UCSD-AML1 (cell line): ENCODE data around the gene TNFRSF6B.
A peak's percentile ranks its signal among the peaks of the same experiment; 100 is the strongest.

Experiments
- DNase-seq: peaks from one replicate; lab custom pipeline; 2025; ENCODE audit not compliant: unreplicated experiment; lab: John Stamatoyannopoulos, UW

TNFRSF6B gene

GRCh38 chr20:63735859-63736718, 39.6 kb downstream of the TNFRSF6B start, which contains the start of gene LIME1:
LIME1 (plus strand) TSS chr20:63736664; CDS start chr20:63737550, 886 bp downstream.
- no peak for DNase-seq

- no peak for DNase-seq
These were observed 40.6 kb downstream of the TNFRSF6B start for GRCh38 chr20:63736893-63737694.

- DNase-seq, result no peak
These were observed 41.2 kb downstream of the TNFRSF6B start for GRCh38 chr20:63737695-63737944.

DNA sequence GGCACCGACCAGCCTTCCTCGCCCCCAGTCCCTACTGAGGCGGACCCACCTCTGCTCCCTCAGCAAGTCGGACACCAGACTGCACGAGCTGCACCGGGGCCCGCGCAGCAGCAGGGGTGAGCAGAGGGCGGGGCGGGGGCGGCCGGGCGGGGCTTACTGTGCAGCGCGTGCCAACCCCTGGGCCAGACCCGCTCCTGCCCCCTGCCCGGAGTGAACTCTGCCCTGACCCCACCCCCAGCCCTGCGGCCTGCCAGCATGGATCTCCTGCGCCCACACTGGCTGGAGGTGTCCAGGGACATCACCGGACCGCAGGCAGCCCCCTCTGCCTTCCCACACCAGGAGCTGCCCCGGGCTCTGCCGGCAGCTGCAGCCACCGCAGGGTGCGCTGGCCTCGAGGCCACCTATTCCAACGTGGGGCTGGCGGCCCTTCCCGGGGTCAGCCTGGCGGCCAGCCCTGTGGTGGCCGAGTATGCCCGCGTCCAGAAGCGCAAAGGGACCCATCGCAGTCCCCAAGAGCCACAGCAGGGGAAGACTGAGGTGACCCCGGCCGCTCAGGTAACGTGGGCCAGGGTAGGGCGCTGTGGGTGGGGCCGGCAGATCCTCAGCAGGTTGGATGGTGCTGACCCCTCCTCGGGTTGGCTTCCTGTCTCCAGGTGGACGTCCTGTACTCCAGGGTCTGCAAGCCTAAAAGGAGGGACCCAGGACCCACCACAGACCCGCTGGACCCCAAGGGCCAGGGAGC, 41.7 kb downstream of the TNFRSF6B start:
- no peak for DNase-seq

- DNase-seq, result no peak
These were observed 42.3 kb downstream of the TNFRSF6B start for GRCh38 chr20:63738687-63739129.

DNA sequence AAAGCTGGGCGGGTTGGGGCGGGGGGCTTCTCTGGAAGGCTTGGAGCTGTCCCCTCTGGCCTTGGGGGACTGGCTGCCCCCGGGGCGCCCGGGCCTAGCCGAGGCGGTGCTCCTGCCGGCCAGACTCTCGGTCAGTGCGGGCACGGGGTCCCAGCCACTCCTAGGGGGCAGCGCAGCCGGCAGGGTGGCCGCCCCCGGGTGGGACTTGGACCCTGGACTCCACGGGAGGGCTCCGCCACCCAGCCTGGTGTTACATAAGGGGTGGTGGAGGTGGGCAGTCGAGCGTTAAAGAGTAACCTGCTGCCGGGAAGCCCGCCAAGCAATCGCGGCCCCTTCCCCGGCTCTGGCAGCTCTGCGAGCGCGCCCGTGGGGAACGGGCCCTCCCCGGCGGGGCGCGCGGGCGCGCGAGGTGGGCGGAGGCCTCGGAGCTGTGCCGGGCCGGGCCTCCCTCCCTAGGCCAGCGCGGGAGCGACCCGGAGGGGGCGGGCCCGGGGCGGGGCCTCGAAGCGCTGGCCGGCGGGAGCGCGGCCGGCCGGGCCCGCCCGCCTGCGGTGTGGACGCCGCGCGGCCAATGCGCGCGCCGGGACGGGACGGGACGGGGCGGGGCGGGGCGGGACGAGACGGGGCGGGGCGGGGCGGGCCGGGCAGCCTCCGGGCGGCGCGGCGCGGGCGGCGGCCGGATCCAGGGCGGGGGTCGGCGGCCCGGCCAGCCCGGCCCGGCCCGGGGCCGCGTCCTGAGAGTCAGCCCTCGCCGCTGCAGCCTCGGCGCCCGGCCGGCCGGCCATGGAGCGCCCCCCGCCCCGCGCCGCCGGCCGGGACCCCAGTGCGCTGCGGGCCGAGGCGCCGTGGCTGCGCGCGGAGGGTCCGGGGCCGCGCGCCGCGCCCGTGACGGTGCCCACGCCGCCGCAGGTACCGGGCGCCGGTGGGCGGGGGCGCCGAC, 42.9 kb downstream of the TNFRSF6B start, which contains the start of gene SLC2A4RG:
TSS of gene SLC2A4RG (plus strand) at position 647 of the 940 bp plus-strand sequence. CDS start at position 784, 137 bp downstream.
- peak; percentile 77 for DNase-seq

GRCh38 chr20:63740070-63740626, 43.7 kb downstream of the TNFRSF6B start:
- peak; percentile 49 for DNase-seq

DNA sequence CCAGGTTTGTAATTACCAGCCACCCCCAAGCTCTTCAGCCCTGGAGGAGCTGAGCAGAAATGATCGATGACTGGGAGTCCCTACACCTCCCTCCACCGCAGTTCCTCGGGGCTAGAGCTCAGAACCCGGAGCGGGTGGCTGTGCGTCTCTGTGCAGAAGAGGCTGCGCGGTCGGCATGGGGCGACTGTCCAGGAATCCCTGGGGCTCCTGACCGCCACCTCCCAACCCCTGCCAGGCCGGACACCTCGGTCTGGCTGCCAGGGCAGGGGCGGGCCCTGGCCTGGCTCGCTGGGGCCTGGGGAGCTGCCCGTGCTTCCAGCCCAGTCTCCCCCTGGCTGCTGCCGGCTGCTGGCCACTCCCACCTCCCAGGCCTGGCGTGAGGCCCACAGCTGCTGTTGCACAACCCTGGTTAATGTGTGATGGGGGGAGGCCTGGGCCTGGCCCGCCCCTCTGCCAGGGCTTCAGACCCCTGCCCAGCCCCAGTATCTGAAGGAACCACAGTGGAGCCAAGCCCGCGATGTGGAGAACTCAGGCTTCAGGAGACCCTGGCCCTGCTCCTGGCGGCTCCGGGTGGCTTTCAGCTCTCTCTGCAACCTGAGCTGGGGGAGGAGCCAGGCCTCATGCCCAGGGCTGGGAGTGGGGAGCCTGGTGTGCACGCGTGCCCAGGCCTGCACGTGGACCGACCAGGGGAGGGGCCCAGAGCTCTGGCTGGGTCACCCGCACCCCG, 44.3 kb downstream of the TNFRSF6B start:
- peak; percentile 69 for DNase-seq

- DNase-seq, result no peak
These were observed 44.9 kb downstream of the TNFRSF6B start for GRCh38 chr20:63741354-63741675.

DNA sequence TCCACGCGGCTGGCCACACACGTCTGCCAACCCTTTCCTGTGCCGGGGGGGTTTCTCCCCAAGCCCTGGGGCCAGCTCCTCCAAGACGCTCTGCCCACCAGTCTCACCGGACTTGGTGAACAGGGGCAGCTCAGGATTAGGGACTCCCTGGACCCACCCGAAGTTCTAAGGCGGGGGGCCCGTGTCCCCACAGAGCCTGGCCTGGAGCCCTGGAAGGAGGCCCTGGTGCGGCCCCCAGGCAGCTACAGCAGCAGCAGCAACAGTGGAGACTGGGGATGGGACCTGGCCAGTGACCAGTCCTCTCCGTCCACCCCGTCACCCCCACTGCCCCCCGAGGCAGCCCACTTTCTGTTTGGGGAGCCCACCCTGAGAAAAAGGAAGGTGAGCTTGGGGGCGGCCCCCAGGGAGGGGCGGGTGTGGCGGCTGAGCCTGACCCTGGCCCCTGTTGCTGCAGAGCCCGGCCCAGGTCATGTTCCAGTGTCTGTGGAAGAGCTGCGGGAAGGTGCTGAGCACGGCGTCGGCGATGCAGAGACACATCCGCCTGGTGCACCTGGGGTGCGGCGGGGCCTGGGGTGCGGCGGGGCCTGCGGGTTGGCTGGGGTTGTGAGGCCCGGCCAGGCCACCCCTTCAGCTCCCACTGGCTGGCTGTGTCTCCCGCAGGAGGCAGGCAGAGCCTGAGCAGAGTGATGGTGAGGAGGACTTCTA, 45.4 kb downstream of the TNFRSF6B start:
- DNase-seq, result no peak

- DNase-seq, result no peak
These were observed 46.1 kb downstream of the TNFRSF6B start for GRCh38 chr20:63742381-63743024.

DNA sequence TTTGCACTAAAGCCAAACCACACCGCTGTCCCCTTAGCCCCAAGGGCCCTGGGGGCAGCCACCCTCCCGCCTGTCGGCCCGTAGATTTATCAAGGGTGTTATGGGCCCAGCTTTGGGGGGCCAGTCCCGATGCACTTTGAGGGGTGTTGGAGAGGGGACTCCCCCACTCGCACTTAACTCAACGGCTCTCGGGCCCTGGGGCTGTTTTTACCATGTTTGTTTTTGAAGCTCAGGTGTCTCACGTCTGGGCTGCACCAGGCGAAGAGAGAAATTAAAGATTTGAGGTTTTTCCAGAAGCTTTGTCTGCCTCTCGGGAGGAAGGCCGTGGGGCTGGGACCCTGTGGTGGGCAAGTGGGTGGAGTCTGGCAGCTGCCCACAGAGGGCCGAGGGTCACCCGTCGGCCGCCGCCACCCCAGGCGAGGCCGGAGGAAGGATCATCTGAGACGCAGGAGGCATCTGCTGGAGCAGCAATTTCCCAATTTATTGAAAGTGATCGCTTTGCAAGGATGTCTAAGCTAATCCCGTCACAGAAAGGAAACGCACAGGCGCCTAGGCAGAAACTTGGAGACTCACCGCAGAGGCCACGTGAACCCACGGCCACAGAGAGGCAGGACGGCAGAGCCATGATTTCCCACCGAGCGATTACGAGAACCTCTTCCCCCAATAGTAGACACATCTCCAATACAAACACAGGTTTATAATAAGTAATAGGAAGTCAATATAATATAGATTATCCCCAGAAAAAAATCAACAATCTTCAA, 46.9 kb downstream of the TNFRSF6B start:
- no peak for DNase-seq

DNA sequence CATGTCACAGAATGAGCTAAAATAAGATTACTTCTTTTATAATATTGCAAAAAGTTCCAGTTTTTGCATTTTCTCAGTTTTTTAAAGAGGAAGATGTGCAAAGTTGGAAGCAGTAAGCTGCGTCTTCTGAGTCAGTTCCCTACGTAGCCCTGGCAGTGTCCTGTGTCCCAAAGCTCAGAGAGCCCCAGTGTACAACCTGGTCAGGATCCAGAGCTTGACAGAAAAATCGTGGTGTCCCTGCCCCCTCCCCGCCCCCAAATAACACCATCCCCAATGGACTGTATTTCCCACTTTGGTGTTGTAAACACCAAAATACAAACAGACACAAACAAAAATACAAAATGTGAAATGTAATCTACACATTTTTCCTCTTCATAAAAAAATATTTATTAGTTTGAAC, 47.7 kb downstream of the TNFRSF6B start:
- DNase-seq, result no peak

DNA sequence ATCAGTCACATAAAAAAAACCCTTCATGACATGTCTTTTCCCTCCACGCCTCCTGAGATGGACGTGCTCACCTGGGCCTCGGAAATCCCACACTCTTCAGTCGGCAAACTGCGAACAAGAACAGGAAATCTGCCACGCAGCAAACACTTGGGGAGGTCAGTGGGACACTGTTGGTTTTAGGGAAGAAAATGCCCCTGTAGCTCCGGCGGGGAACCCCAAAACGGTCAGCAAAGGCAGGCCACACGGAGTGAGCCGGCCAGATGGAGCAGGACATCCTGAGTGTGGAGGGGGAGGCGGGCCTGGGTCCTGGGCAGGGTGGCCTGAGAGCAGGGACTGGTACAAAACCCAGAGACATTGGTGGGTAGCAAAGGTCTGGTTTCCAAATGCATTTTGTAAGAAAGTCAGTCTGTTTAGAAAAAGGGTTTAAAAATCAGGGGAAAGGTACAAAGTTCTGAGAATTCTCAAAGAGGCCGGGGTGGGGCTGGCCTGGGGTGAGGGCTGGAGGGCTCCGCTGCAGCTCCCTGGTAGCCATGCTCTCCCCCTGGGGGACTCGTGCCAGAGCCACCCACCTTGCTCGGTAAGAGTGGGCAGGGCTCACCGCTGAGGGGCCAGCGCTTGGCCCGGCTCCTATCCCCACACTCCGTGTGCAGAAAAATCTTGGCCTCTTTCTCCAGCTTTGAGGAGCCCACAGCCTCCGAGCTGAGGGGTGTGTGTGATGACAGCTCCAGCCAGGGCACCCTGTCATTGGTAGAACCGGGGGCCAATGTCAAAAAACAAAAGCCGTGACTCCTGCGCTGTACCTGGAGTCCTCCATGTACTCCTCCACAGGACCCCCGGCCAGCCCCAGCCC, 48.3 kb downstream of the TNFRSF6B start:
- no peak for DNase-seq

GRCh38 chr20:63745424-63745805, 49.0 kb downstream of the TNFRSF6B start:
- DNase-seq, result no peak

DNA sequence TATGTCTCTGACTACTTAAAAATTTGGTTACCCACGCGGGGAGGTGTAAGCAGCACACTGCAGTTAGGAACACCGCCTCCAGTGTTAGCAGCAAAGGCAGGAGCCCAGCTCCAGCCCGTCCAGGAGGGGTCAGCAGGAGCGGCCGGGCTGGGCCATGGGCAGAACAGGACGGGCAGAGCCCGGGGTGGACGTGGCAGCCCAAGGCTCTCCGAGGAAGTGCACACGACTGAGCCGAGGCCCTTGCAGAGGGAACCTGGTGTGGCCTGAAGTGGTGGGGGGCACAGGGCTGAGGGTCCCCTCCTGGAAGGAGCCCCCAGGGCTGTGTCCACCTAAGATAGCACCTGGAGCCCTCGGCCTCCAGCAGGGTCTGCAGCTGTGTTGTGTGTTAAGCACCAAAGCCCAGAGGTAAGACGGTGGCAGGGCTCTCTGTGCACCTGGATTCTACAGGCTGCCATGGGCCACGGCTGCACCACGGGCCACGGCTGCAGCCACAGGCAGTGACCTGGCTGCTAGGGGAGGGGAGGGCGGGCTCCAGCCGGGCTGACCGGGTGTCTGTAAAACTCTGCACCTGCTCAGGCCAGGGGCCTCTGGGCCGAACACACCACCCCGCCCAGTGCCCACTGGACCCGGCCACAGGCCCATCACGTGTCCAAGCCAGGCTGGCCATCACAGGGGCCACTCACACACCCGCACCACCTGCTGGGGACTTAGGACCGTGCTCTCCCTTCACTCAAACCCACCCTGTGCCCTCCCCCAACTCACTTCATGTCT, 49.7 kb downstream of the TNFRSF6B start:
- no peak for DNase-seq
